Astrocyte of the spinal cord (primary cell): ENCODE results near the gene NKIRAS2.
"Not testable (repeated sequence)": the region's sequence is repeated elsewhere in the genome, so short reads cannot be mapped to it uniquely, and the experiment has no call there.

Experiments used
- DNase-seq: peaks from one replicate; pipeline ENCODE4 v3.0.0; 2011; ENCODE audit warnings: low read depth, low spot score
- H3K4me3 ChIP-seq: 2 replicates; pipeline ENCODE4 v1.5.1; 2011; ENCODE audit warnings: low read depth, mild to moderate bottlenecking, low read length, moderate library complexity
- CTCF ChIP-seq: IDR thresholded peaks from 2 replicates; pipeline ENCODE4 v1.5.1; 2012; ENCODE audit warnings: low read depth, mild to moderate bottlenecking, low read length, inconsistent platforms
- in situ Hi-C: cut with HindIII; loops from 2 replicates; pipeline ENCODE4 v1.10.0; 2017; ENCODE audit warnings: low sequenced_read_pairs

Gene NKIRAS2

GRCh38 chr17:42009170-42009569 lies 10.7 kb upstream of the NKIRAS2 start:
- TF ChIP-seq CTCF = no peak
- DNase-seq = no peak
- H3K4me3 ChIP-seq = no peak overlapping the region
- in situ Hi-C loops = no loop called here

- in situ Hi-C loops, DNase-seq, H3K4me3 ChIP-seq: not testable (repeated sequence)
These were observed 9.6 kb upstream of the NKIRAS2 start for GRCh38 chr17:42010266-42010680.

GRCh38 chr17:42010898-42011516 lies 8.9 kb upstream of the NKIRAS2 start:
- no peak for DNase-seq
- H3K4me3 ChIP-seq = no peak overlapping the region
- in situ Hi-C loops = no loop called here
- TF ChIP-seq CTCF = no peak

DNA sequence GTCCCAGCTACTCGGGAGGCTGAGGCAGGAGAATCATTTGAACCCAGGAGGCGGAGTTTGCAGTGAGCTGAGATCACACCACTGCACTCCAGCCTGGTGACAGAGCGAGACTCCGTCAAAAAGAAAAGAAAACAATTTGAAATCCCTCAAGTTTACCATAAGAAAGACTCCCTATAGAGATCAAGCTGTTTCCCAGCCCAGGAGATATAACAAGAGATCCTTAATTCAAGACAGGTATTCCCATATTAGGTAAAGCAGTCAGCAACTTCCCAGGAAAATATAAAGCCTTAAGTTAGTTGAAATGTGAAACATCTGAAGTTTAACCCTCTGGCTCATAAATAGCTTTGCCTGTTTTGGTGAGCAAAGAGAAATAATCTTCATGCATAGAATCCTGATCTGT lies 7.5 kb upstream of the NKIRAS2 start:
- DNase-seq, H3K4me3 ChIP-seq, in situ Hi-C loops: not testable (repeated sequence)

DNA sequence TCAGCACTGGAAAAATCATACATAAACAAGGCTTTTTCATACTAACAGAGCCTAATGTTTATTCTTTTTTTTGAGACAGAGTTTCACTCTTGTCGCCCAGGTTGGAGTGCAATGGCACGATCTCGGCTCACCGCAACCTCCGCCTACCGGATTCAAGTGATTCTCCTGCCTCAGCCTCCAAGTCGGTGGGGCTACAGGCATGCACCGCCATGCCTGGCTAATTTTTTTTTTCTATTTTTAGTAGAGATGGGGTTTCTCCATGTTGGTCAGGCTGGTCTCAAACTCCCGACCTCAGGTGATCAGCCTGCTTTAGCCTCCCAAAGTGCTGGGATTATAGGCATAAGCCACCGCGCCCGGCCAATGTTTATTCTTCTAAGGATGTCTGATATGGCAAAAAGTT lies 6.2 kb upstream of the NKIRAS2 start:
- H3K4me3 ChIP-seq, DNase-seq, in situ Hi-C loops: not testable (repeated sequence)

GRCh38 chr17:42016411-42016831 lies 3.5 kb upstream of the NKIRAS2 start:
- no peak for DNase-seq
- peak overlapping the region; percentile 98 for H3K4me3 ChIP-seq
- TF ChIP-seq CTCF = no peak
- in situ Hi-C loops = no loop called here

DNA sequence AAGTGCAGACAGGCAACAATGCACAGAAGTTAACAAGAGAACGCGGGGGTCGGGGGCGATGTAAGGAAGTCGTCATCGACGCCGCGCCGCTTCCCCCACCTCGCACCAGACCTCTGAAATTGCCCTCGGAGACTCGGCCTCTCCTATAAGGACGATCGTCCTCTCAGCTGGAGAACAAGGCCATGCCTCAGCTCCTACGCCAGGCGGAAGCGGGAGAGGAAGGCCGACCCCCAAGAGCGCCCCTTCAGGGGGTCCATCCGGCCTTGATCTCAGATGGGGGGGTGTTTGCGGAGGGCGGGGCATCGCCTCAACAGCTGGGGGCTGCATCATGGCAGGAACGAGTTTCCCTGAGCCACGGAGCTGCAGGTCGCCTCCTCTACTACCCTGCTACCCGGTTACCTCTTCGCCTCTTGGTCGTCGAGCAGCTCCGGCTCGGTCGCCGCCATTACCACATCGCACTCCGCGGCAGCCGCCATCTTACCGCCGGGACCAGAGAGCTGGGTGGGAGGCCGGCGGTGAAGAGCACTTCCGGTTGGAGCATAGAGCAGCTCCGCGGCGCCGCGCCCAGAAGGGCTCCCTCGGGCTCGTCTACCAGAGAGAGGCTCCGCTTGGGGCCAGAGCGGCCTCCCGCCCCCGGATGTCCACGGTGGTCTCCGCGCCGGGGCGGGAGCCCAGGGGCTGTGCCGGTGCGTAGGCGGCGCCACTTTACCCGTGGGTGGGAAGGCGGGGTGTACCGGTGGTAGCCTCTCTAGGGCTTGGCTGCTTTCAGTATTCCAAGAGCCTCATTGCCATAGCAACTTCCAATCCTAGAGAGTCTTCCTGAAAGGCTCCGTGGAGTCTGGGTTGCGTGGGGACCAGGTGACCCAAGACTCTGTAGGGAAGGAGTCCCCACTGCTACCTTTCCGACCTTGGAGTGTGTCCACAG lies 2.7 kb upstream of the NKIRAS2 start, which contains the start of gene DNAJC7:
Gene DNAJC7 (minus strand): TSS at position 499 of the 925 bp plus-strand sequence. CDS start 23 bp downstream, at position 476.
- in situ Hi-C loops = no loop called here
- TF ChIP-seq CTCF = no peak
- H3K4me3 ChIP-seq = peak within 1 kb of the TSS; percentile 98
- peak; percentile 93 for DNase-seq

DNA sequence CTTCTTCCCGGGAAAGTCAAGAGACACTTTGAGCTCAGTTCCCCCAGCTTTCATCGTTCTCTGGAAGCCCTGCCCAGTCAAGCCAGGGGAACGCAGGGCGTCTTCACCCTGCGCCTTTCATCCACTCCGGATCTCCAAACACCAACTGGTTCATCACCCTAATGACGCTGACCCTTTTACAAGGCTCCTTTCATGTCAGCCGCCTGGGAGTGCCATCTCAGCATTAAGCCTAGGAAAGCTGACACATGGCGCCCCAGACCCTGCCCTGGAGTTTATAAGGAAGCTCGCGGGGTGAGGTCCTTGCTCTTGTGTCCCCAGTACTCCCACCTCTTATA lies 2.1 kb upstream of the NKIRAS2 start:
- TF ChIP-seq CTCF = no peak

More for the DNA sequence above, 2.1 kb upstream of the NKIRAS2 start:
- no peak for DNase-seq
- H3K4me3 ChIP-seq = peak overlapping the region; percentile 98
- in situ Hi-C loops = no loop called here
